HG03139 (cell line): ENCODE measurements around the gene ZMIZ2.
"Not testable (repeated sequence)": the region's sequence is repeated elsewhere in the genome, so short reads cannot be mapped to it uniquely, and the experiment has no call there.

Experiments
- ATAC-seq: cut with Tn5 transposase; IDR thresholded peaks from one replicate; pipeline ENCODE4 v1.9.1; 2021; ENCODE audit not compliant: unreplicated experiment

Gene ZMIZ2

DNA sequence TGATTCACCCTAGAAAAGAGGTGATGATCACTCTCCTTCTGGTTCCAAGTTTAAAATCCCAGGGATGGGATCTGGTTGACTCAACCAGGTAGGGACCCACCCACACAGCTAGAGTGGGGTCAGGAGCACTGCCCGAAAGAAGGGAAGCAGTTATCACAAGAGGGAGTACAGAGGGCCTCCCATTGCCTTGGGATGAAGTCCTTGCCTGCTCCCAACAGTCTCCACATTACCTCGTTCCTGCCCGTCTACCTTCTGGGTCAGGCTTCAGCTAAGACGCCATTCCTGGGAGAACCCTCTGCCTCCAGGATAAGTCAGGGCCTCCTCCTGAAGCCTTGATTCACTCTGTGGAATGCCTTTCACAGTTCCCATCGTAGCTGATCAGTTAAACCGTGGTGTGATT is 23.8 kb downstream of the ZMIZ2 start:
- ATAC-seq: no peak

DNA sequence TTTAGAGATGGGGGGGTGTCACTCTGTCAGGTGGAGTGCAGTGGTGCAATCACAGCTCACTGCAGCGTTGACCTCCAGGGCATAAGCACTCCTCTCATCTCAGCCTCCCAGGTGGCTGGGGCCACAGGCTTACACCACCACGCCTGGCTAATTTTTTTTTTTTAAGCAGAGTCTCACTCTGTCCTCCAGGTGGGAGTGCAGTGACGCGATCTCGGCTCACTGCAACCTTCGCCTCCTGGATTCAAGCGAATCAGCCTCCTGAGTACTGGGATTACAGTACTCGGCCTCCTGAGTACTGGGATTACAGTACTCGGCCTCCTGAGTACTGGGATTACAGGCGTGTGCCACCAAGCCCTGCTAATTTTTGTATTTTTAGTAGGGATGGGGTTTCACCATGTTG is 24.2 kb downstream of the ZMIZ2 start:
- ATAC-seq: no peak

DNA sequence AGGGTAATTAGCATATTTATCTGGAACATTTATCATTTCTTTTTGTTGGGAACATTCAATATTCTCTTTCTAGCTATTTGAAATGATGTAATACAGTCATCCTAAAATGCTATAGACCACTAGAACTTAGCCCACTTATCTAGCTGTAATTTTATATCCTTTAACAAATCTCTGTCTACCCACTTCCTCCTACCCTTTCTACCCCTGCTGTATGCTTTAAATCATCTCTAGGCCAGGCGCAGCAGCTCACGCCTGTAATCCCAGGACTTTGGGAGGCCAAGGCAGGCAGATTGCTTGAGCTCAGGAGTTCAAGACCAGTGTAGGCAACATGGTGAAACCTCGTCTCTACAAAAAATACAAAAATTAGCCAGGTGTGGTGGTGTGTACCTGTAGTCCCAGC is 25.8 kb downstream of the ZMIZ2 start:
- ATAC-seq: not testable (repeated sequence)

DNA sequence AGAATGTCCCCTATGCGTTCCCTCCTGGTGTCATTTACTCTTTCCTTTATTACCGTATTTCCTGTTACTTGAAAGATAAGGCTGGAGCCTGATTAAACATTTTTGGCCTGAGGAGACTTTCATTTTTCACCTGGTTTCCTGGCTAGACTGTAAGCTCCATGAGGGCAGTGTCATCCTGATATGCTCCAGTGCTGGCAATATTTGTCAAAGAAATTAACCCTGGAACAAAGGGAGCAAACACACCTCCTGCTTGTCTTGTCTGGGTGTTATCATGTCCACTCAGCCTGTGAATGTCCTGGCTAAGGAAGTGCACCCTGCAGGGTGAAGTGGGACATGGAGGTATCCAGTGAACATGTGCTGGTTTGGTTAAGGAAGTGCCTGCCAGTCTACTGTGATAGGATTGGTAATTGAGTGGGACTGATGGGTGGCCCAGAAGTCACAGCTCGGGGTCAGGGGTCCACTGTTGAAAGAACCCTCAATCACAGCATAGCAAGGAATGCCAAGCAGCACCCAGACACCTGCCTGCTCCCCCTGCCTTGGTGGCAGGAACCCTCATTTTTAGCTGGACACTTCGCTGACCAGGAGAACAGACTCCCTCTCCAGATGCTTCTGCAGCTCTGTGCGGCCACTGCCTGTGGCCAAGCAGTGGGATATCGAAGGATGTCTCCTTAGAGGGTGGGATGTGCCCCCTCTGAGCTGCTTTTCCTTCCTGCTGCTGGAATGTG is 26.9 kb downstream of the ZMIZ2 start:
- no peak for ATAC-seq

DNA sequence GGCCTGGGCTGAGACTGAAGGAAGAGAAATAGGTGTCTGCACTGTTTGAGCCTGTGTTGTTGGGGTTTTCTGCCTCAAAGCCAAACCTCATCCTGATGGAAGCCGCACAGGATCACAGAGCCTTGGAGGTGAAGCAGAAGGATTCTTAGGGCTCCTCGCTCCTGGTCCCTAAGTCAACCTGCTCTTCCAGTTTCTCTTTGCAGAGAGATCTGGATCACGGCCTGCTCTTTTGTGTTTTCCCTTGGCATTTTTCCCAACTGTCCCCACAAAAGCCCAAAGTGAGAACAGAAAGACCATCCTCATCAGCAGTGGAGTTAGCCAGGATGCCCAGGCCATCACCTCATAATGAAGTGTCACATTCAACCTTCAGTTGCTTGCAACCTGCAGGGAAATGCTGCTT is 27.6 kb downstream of the ZMIZ2 start:
- ATAC-seq: no peak

DNA sequence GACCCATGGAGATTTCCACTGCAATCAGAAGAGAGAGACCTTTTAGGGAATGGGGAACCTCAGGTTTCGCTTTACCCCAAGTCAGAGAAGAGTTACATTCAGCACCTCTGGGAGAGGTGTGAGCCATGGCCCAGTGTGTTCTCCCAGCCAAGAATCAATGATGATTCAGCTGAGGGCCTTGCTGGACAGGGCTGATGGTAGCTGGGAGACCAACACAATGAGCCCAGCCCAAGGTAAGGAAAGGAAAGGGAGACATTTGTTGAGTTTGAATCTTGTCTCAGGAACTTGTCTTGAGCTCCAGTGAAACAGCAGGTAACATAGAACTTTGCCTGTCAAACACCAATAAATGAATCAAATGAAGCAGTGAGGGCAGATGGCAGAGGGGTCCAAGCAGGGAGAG is 33.8 kb downstream of the ZMIZ2 start:
- ATAC-seq: no peak

DNA sequence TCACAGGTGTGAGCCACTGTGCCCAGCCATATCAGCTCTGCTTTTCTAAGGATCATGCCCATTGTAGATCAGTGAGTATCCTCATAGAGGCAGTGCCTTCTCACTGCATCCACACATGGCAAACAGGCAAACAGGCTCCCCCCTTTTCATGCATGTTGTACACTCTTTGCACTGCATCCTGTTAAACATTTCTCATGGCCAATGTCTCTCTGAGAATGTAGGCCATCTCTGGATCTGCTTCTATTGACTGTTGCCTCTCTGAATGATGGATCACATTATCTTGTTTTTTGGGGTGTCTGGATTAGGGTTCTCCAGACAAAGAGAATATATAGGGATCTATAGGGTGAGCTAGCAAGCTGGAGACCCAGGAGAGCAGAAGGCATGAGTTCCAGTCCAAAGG is 34.8 kb downstream of the ZMIZ2 start:
- no peak for ATAC-seq

DNA sequence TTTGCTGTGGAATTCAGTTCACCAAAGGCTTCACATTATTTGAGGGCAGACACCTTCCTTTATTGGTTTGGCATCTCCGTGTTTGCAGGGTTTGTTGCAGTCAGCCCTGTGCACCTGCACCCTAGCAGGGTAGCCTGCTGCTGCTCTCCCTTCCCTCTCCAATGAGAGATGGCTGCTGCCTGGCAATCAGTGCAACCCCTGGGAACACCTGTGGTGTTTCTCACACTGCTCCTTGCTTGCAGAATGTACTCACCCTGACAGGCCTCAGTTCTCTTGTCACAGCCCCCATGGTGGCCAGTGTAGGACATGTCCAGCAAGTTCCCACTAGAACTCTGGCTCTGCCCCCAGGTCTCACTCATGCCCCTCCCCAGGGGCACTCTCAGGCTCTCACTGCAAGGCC is 35.7 kb downstream of the ZMIZ2 start:
- no peak for ATAC-seq

DNA sequence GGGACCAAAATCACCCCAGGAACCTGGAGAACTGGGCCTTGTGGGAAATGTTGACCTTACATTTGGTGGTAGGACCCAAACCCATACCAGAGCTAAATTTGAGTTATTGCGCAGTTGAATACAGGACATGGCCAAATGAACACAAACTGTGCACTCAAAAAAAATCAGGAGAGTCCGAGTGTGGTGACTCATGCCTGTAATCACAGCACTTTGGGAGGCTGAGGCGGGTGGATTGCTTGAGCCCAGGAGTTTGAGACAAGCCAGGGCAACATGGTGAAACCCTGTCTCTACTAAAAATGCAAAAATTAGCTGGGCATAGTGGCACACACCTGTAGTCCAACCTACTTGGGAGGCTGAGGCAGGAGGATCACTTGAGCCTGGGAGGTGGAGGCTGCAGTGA is 36.6 kb downstream of the ZMIZ2 start:
- not testable (repeated sequence) for ATAC-seq

DNA sequence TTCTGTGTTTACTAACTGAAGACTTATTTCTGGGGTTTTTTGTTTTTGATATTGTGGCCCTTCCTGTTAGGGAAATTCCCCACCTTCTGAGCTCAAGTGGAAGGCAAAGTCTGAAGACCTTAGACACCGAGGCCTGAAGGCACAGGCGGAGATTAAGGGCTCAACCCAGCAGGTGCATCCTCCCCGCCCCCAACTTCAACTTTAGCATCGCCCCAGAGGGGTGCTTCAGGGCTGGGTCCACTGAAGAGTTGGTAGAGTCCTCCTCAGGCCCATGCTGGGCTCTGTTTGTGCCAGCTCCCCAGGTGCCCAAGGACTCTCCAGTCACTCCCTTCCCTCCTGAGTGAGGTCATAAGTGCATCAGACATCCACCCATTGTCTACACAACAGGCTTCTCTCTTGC is 38.4 kb downstream of the ZMIZ2 start:
- no peak for ATAC-seq

DNA sequence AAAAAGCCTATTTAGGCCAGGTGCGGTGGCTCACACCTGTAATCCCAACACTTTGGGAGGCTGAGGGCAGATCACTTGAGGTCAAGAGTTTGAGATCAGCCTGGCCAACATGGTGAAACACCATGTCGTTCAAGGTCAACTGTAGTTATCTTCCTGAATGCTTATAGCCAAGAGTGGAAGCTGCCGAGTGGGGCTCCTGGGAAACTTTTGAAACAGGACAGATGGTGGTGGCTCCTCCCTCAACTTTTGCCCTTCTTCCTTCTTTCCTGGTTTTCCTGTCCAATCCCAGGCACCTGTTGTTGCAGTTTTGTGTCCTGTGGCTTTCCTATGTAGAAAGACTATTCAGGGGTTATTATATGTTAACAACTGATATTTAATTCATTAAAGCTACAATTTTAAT is 39.1 kb downstream of the ZMIZ2 start:
- ATAC-seq: no peak

DNA sequence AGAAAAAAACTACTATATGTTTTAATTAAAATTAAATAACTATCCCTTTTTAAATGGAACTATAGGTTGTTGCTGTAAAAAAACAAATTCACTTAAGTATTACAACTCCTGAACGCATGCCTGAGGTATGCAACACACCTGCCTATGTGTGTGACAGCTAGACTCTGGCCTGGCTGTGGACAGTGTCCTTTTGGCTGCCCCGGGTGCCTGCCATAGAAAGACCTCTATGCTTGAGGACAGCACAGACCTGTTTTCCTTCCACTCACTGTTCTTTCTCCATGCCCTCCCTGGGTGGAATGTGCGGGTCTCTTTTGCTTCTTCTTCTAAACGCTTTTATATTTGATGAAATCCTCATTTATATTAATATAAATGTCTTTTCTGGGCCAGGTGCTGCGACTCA is 41.3 kb downstream of the ZMIZ2 start:
- no peak for ATAC-seq

DNA sequence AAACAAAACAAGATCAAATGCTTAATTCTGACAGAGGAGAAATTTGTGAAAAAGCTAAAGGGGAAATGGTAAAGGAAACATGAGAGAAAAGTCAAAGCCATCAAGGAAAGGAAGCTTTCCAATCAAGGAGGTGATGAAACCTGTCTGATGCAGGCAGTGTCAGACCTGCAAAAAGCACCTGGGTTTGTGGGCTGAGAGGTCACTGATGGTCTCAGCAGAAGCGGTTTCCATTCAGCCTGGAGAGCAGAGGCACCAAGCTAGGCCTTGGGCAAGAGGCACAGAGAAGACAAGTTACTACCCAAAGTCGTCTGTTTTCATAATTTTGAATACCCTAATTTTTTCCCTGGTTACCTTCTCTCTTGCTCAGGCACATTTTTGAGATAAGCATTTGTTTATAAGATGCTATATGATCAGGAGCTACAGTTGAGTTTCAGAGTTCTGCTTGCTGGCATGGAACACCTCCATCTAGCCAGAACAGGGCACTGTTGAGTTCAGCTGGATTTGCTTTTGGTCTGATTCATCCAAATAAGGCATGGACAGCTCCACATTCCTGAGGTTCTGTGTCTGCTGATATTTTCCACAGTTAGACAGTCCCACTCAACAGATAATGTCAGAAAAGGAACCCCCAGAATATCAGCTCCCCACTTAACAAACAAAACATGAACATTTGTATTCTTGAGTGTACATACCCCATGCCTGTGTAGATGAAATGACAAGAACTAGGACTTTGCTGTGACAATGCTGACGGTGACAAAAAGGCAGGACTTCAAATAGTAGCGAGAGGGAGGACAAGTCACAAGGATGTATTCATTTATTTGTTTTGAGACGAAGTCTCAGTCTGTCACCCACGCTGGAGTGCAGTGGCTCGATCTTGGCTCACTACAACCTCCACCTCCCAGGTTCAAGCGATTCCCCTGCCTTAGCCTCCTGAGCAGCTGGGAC is 42.9 kb downstream of the ZMIZ2 start:
- ATAC-seq: no peak

DNA sequence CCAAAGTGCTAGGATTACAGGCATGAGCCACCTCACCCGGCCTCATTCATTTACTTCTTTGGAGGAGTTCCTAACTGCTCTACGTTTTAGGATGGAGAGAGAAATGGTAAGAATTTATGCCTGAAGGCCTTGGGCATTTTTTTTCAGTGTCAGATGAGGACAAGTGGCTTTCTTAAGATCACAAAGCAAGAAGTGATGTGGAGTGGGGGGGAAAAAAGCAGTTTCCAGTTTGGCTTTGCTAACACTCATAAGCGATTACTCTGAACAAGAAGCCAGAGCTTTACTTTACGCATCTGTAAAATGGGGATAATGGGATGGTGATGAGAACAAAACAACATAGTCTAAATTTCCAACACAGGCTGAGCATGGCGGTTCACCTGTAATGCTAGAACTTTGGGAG is 45.3 kb downstream of the ZMIZ2 start:
- ATAC-seq: no peak

DNA sequence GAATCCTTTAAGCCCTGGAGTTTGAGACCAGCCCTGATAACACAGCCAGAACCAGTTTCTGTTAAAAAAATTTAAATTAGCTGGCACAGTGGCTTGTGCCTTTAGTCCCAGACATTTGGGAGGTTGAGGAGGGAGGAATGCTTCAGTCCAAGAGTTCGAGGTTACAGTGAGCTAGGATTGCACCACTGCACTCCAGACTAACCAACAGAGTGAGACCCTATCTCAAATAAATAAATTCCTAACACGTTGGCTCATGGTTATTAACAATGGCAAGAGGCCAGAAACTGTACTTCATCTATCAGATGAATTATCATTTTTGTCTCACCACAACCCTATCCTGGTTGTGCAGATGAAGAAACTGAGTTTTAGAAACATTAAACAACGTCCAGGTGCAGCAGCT is 45.7 kb downstream of the ZMIZ2 start:
- ATAC-seq: no peak

DNA sequence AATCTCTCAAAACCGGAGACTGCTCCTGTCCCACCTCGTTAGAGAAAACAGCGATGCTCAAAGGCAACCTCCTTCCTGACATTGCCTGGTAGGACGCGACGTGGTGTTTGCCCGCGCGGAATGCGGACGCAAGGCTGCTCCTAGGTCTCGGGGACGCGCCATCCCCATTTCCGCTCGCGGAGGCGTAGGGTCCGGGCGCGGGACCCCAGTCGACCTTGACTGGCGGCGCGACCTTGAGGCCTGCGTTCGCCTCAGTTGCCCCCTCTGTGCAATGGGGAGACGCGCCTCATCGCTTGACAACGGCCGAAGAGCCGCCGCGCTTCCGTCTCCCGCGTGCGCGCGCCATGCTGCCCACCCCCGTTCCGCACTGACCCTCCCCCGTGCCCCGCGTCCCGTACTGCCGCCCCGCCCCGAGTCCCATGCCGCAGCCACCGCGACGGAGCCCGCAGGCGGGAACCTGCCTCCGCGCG is 47.4 kb downstream of the ZMIZ2 start:
- peak; percentile 5 for ATAC-seq

DNA sequence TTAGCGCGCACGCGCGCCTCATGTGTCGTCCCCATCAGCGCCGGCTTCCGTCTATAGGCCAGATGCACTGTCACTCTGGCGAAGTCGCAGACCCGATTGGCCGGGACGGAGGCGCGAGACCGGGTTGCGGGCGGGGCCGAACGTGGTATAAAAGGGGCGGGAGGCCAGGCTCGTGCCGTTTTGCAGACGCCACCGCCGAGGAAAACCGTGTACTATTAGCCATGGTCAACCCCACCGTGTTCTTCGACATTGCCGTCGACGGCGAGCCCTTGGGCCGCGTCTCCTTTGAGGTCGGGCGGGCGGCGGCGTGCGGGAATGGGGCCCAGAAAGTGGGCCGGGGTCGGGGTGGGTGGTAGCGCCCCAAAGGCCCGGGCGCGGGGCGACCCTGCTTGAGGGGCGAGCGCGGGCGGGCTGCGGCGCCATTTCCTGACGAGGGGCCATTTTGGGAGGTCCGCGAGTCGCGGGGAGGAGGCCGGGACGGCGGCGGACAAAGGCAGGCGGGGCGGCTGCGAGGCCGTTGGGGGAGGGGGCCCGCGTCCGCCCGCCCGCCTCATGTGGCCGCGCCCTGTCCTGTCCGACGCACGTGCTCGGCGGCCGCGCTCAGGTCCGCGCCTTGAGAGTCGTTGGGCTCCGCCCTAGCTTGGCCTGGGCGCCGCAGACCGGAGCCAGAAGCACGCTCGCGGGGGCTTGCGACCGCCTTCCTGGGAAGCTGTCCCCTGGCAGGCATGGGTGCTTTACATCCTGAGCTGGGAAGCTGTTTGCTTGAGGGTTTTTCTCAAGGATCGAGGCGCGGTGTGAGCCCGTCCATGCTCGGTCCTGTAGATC is 48.1 kb downstream of the ZMIZ2 start, which contains the start of gene PPIA:
TSS of gene PPIA (plus strand) at position 178 of the 825 bp plus-strand sequence. CDS start at position 222, 44 bp downstream.
- ATAC-seq: peak; percentile 82

DNA sequence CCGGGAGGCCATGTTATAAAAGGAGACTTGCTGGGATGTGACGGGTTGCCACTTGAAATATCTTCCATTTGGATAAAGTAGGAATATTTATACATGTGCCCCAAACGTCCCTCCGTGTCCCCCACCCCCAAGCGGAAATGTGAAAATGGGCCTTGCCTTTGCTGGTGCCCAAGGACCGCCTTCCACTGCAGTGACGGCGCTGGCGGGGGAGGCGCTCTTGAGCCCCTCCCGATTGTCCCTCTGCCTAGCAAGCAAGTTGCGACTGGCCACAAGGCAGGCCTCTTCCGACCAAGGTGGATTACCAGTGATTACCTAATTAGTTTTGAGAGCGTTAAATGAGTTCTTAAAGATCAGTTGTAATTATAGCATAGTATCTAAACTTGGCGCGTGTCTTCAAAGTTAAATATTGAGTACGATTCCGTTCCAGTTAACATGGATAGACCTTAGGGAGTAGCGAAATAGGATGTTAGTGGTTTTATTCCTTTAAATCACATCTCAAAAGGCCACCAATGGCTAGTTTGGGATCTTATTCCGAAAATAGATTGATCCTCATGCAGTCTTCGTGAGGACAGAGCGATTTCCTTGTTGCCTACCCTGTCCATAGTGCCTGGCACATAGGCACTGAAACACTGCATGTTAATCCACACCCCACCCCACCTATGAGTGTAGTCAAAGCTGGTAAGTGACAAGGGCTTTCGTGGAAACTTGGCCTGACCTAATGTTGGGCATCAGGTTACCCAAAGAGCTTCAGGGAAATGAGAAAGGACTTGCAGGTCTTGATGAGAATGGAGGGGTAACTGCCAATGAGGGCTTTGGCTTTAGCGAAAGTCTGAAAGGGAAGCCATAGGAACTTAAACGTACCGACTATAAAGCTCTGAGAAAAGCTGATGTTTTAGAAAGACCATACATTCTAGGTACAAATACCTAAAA is 48.9 kb downstream of the ZMIZ2 start:
- peak; percentile 47 for ATAC-seq

DNA sequence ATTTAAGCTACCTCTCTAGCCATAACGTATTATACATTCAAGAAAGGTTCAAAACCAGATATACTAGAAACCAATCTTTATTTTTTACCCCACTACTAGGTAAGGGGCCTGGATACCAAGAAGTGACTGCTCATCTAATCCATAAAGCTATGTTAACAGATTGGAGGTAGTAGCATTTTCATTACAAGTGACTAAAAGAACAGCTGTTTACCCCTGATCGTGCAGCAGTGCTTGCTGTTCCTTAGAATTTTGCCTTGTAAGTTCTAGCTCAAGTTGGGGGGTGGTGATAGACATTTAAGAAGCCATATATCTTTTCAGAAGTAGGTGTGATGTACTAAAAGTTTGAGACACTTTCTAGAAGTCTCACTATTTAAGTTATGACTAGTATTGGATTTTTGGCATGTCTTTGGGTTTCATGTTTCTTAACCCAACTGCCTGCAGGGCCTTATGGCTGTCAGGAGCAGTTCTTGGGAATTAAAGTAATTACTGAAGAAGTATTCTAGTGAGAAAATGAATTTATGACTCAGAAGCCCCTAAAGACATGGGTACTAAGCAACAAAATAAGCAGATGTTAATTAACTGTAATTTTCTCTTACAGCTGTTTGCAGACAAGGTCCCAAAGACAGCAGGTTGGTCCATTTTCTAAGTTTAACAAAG is 50.1 kb downstream of the ZMIZ2 start:
- no peak for ATAC-seq

DNA sequence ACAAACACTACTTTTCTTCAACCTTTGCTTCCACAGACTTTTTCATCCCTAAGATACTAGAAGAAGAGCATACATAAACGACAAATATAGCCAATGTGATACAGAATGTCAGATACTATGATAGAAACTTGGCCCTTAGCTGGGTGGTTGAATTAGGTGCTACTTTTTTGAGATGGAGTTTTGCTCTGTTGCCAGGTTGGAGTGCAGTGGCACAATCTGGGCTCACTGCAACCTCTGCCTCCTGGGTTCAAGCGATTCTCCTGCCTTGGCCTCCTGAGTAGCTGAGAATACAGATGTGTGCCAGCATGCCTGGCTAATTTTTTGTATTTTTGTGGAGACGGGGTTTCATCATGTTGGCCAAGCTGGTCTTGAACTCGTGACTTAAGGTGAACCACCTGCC is 51.3 kb downstream of the ZMIZ2 start:
- no peak for ATAC-seq
